Stimulated activated CD8-positive, alpha-beta memory T cell treated with anti-CD3 and anti-CD28 coated beads, Interleukin-12 subunit alpha, Interleukin-12 subunit beta, amount 100 ng/mL, for 24 hours (primary cell): ENCODE data around the gene ATP1B1.

Experiments used
- DNase-seq: peaks from one replicate; pipeline ENCODE4 v3.0.0-alpha.2; 2020; ENCODE audit errors: extremely low read depth

Gene ATP1B1

GRCh38 chr1:169094897-169095569 lies 11.5 kb upstream of the ATP1B1 start:
- DNase-seq: no peak

DNA sequence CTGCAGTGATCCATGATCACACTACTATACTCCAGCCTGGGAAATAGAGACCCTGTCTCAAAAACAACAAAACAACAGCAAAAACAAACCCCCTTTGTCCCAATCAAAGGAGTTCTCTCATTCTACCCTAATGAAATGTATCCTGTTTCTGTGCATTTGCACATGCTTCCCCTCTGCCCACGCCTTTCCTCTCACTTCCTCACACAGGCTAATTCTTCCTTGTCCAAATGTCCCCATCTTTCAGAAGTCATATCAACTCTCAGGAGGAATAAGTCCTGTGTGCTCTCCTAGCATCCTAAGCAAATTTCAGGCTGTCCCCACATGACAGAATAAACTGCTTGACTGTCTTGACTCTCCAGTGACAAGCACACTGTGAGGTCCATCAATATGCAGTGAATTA lies 8.1 kb upstream of the ATP1B1 start:
- DNase-seq: no peak

DNA sequence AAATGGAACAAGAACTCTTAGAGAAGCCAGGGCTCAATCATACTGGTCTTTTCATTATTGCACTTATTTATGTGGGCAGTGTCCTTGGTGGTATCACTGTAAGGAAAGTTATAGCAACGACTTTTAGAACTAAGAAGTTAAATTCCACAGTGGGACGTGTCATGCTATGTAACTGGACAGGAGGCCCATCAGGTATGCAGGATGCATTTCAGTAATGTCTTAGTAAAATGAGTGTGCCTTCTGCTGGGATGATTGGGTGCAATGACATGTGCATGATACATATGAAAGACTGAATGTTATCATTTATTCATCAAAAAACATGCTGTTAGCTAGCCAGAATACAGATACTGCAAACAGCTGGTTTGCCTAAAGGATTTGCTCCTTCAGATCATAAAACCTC lies 6.9 kb upstream of the ATP1B1 start:
- DNase-seq: no peak

DNA sequence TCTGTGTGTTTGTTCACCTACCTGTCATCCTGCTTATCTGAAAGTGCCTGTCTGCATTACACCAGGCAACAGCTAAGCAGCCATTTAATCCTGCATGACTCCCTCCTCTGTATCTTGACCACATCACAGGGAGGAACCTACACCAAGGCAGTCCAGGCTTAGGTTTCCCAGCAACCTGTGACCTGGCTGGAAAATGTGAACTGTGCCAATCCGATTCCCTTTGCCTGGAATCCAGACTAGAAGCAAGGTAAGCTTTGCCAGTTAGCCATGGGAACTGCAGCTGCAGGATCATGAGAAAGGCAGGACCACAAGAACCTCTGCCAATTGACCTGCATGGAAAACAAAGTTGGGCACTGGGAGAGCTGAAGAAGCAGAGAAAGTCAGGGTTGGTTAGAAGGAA lies 6.3 kb upstream of the ATP1B1 start:
- DNase-seq: no peak

DNA sequence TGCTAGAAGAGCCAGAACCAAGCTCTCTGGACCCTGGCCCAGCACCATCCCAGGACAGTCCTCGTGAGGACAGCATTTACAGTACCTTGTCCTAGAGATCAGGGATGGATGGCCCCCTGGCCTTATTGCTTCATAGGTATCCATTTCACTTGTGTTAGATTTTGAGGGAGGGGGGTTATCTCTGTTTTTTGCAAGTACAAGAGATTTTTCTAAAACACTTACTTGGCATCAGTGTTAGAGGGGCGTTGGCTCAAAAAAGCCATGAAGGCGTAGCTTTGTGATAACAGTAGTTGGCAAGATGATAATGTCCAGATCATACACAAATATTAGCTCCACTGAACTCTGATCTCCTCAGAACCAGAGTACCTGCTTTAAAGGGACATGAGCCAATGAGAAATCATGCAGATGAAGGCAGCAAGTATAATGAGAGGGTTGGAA lies 5.8 kb upstream of the ATP1B1 start:
- no peak for DNase-seq

DNA sequence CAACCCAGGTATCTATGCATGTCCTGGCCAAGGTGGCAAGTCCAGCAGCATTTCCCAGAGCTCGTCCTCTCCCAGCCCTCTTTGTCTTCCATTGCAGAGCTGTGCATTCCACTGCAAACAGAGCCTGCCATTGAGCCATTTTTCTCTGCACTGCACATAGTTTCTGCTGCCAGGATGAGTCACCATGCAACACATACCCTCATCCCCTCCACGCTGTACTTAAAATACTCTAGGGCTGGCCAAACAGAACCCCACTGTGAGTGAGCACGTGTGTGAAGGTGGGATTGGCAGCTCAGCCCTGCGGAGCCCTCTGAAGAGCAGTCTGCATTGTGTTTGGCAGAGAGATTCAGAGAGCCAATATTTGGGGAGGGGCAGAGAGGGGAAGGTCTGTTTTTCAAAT lies 3.9 kb upstream of the ATP1B1 start:
- no peak for DNase-seq

- no peak for DNase-seq
Measured at GRCh38 chr1:169103002-169103401, 3.5 kb upstream of the ATP1B1 start.

- no peak for DNase-seq
Measured at GRCh38 chr1:169103480-169103893, 3.0 kb upstream of the ATP1B1 start.

- no peak for DNase-seq
Measured at GRCh38 chr1:169105087-169105433, 1.4 kb upstream of the ATP1B1 start.

- no peak for DNase-seq
Measured at GRCh38 chr1:169105434-169106094, 926 bp upstream of the ATP1B1 start.

DNA sequence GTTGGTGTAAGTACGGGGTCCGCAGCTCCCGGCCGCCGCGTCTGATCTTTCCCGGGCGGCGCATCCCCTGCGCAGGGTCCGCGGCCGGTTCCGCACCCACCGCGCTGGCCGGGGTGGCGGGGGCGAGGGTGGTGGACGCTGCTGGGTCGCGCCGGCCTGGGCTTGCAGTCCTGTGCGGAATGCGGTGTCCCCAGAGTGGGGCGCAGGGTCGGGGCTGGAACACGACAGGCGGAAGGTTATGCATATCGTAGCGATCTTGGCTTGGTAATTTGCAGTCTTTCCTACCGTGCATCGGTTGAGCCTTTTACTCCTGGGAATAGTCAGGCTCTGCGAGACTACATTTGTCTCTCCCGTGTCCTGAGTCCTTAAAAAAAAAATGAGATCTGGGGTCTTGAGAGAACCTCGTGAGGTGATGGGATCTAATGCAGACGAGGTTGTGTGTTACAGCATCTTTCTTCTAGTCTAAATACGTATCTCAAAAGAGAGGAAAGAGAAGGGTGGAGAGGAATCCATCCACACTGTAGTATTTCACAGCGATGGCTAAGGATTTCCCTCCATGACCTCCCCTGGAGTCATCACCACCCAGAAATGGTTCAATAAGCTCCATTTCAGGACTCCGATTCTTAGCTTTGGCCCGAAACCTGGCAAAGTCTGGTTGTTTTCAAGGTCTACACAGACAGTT lies 572 bp downstream of the ATP1B1 start:
- DNase-seq: no peak

GRCh38 chr1:169107603-169108208 lies 1.2 kb downstream of the ATP1B1 start:
- DNase-seq: no peak

- no peak for DNase-seq
Measured at GRCh38 chr1:169108223-169108622, 1.7 kb downstream of the ATP1B1 start.

DNA sequence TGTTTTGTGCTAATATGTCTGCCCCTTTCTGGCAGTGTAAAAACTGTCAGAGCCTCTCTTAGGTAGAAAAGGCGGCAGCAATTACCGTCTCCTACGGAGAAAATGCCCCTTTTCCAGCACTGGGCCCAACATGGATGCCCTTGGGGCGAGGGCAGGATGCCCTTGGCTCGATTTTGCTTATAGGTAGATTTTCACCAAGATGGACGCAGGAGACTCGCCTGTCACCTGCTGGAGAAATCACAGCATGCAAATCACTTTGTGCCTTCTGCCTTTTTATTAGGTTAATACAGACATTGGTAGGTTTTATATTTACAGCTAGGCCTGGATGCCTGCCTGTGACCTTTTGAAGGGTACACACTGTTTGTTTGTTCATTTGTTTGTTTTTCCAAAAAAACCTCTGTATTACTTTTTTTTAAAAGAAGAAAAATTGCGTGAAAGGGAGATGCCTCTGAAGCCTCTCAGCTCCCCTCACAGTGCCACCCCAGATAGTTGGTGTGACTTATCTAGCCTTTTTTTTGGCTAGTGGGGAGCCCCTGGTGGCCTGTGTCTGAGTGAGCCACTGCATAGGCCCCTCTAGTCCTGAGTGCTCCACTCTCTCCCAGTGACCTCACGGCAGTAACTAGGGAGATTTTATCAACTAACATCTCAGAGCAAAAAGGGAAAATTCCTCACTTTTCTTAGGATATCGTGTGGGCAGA lies 2.5 kb downstream of the ATP1B1 start:
- no peak for DNase-seq

- DNase-seq: no peak
Measured at GRCh38 chr1:169109561-169110134, 3.2 kb downstream of the ATP1B1 start.

DNA sequence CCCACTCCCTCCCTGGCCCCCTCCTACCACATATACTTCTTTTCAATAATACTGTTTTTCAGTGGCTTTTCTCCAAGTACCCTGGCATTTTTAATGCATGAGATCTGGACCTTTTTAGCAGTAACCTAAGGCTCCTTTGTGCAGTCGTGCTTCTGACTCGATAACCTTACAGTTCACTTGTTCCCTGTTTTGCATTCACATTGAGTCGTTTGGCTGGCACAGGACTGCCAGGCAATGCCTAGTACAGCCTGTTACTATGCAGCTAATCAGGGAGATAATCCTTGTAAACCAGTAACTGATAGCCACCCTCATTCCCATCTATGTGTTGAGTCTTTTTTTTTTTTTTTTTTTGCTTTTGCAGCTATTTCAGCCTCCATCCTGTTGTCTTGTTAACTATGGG lies 3.7 kb downstream of the ATP1B1 start:
- DNase-seq: no peak

DNA sequence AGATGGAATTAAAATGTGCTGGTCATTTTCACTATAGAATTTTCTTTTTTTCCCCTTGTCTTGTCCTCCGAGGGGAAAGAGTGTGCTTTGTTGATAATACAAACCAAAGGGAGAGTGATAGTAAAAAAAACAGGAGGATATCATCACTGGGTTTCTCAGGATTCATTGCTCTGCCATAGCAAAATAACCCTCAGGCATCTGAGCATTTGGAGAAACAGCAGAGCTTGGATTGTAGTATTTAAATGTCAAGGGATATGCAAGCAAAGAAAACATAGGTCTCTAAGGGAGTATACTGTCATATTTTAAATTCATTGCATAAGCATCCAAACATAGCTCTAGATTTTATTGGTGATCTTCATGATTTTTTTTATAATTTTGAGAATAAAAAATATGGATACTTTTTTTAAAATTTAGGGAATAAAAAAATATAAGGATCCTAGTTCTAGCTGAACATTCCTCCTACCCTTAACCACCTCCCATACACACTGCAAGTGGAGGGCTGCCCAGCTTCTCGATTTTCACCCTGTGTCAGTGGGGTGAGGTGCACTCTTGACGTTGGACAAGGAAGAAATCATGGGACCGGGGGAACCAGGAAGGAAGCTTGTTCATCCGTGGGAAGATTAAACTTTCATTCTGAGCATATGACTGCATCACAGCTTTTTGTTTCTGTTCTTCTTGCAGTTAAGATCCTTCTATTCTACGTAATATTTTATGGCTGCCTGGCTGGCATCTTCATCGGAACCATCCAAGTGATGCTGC lies 4.4 kb downstream of the ATP1B1 start:
- DNase-seq: no peak

DNA sequence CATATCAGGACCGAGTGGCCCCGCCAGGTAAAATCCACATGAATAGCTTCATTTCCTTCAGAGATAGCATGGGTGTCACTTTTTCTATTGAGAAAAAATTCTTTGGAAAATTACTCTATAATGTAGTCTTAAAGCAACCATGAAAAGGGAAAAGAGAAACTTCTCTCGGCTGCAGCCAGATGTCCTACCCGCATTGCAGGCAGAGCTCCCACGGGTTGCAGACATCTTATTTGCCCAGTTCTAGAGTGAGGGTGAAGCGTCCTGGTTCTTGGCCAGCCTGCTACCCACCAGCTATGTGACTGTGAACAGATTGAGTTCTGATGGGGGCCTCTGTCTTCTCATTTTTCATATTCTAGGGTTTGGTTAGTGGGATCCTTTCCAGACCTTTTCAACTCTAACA lies 5.0 kb downstream of the ATP1B1 start:
- DNase-seq: no peak

DNA sequence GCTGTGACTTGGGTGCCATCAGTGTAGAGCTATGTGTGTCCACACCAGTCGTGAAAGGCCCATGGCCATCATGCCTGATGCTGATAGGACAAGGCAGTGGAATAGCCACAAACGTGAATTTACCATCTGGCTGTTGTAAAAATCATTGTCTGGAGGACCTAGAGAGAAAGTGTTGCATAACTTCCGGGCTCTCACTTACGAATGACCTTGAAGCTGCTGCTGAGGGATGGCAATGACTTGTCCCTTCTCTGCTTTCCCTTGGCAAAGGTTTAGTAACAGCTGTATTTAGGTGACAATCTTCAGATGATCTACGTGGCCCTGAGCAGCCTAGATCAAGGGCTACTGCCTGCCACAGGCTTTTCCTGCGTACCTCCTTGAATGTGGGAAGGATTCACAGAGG lies 5.8 kb downstream of the ATP1B1 start:
- no peak for DNase-seq

GRCh38 chr1:169113613-169114119 lies 7.2 kb downstream of the ATP1B1 start:
- no peak for DNase-seq
